A549 (cell line): ENCODE measurements around the gene KCNQ5. TPM values are rescaled to one million over a fixed set of nuclear protein-coding genes. Genes with fewer than 3 reads are reported as not detected.
A peak's percentile ranks its signal among the peaks of the same experiment; 100 is the strongest.

Experiments
- ATAC-seq, 2 experiments: fragments of 200-7000 bp in 1 of 2; fragments of >200 bp in 1 of 2; cut with Nextera tagmentation in 1 of 2; cut with Tn5 transposase in 1 of 2; 3 replicates each; pipeline versions ENCODE4 v1.8.0 to v1.9.1; 2018 to 2020; ENCODE audit warnings: mild to moderate bottlenecking in 1 of 2, moderate library complexity in 1 of 2
- CTCF ChIA-PET: fragments of 300-600 bp; sonication (Branson Sonifier 250); formaldehyde crosslinking; extraction: SDS; loops from one replicate; lab custom pipeline; 2021; ENCODE audit warnings: antibody characterized with exemption, inconsistent platforms; lab: Yijun Ruan, JAX
- POLR2A ChIA-PET: fragments of 350-600 bp; formaldehyde crosslinking; extraction: SDS; loops from one replicate; lab custom pipeline; 2021; ENCODE audit warnings: antibody characterized with exemption, inconsistent platforms; lab: Yijun Ruan, JAX
- DNase-seq, 2 experiments: peaks; one replicate each; pipeline versions ENCODE4 v3.0.0 to v3.0.0-alpha.2; 2011 to 2016; ENCODE audit warnings: low read depth in 1 of 2, low spot score in 1 of 2
- FAIRE-seq: peaks from 2 replicates; lab custom pipeline; 2011; peaks lifted over from hg19 to GRCh38; lab: Jason Lieb, UNC
- H3K27ac ChIP-seq, 2 experiments: fragments of >200 bp; sonication (Bioruptor Twin); formaldehyde crosslinking; 3 replicates each; pipeline ENCODE4 v1.5.1; 2016 to 2017
- H3K4me1 ChIP-seq: fragments of >200 bp; sonication (Bioruptor Twin); formaldehyde crosslinking; 3 replicates; pipeline ENCODE4 v1.6.1; 2016
- H3K4me2 ChIP-seq: fragments of >200 bp; sonication (Bioruptor Twin); formaldehyde crosslinking; 3 replicates; pipeline ENCODE4 v1.6.1; 2016
- H3K4me3 ChIP-seq: fragments of >200 bp; sonication (Bioruptor Twin); formaldehyde crosslinking; 3 replicates; pipeline ENCODE4 v1.5.1; 2016
- H3K9me3 ChIP-seq: fragments of >200 bp; sonication (Bioruptor Twin); formaldehyde crosslinking; 3 replicates; pipeline ENCODE4 v1.6.1; 2016
- BCL3 ChIP-seq: fragments of >200 bp; sonication (Bioruptor Twin); formaldehyde crosslinking; IDR thresholded peaks from 3 replicates; pipeline ENCODE4 v1.6.1; 2016
- CEBPB ChIP-seq, 2 experiments: fragments of >200 bp in 1 of 2; sonication (Bioruptor Twin) in 1 of 2; formaldehyde crosslinking in 1 of 2; IDR thresholded peaks; 2 replicates each; pipeline ENCODE4 v1.6.1; 2012 to 2016
- CHD2 ChIP-seq: fragments of 150-350 bp; IDR thresholded peaks from 2 replicates; pipeline ENCODE4 v1.6.1; 2014; ENCODE audit warnings: low read length; ENCODE audit not compliant: partially characterized antibody
- EHF ChIP-seq: fragments of 250-450 bp; sonication (Bioruptor Pico); IDR thresholded peaks from 2 replicates; pipeline ENCODE4 v1.5.0; 2020; ENCODE audit warnings: mild to moderate bottlenecking
- ELK1 ChIP-seq: fragments of 150-350 bp; IDR thresholded peaks from 2 replicates; pipeline ENCODE4 v1.6.1; 2014; ENCODE audit warnings: low read depth, mild to moderate bottlenecking, low read length
- GATA3 ChIP-seq: IDR thresholded peaks from 2 replicates; pipeline ENCODE4 v1.6.1; 2012; ENCODE audit warnings: borderline replicate concordance
- HOXB5 ChIP-seq: fragments of 250-450 bp; sonication (Bioruptor Pico); IDR thresholded peaks from 2 replicates; pipeline ENCODE4 v1.5.0; 2020; ENCODE audit warnings: mild to moderate bottlenecking, moderate library complexity
- JUNB ChIP-seq: fragments of >200 bp; sonication (Bioruptor Twin); formaldehyde crosslinking; IDR thresholded peaks from 2 replicates; pipeline ENCODE4 v1.6.1; 2016
- MAX ChIP-seq: IDR thresholded peaks from 2 replicates; pipeline ENCODE4 v1.6.1; 2012
- MYC ChIP-seq: IDR thresholded peaks from 2 replicates; pipeline ENCODE4 v1.6.1; 2012; ENCODE audit warnings: mild to moderate bottlenecking, inconsistent platforms, low read length, improper control_type of control experiment, borderline replicate concordance
- NR3C1 ChIP-seq: fragments of >200 bp; sonication (Bioruptor Twin); formaldehyde crosslinking; IDR thresholded peaks from 3 replicates; pipeline ENCODE4 v1.6.1; 2017
- POLR2A ChIP-seq: IDR thresholded peaks from 2 replicates; pipeline ENCODE4 v1.6.1; 2012; ENCODE audit warnings: mild to moderate bottlenecking, low read length
- POLR2AphosphoS2 ChIP-seq: conservative IDR thresholded peaks from 2 replicates; pipeline ENCODE4 v1.6.1; 2012; ENCODE audit warnings: low read length, improper control_type of control experiment, inconsistent platforms
- REST ChIP-seq: fragments of 200-600 bp; sonication (generic); IDR thresholded peaks from 2 replicates; pipeline ENCODE4 v1.6.1; 2016; ENCODE audit warnings: antibody characterized with exemption, mild to moderate bottlenecking, moderate library complexity
- SREBF2 ChIP-seq: fragments of 450-650 bp; IDR thresholded peaks from 2 replicates; pipeline ENCODE4 v1.6.1; 2014; ENCODE audit warnings: mild to moderate bottlenecking, moderate library complexity
- USF2 ChIP-seq: fragments of 450-650 bp; IDR thresholded peaks from 2 replicates; pipeline ENCODE4 v1.6.1; 2014; ENCODE audit warnings: antibody characterized with exemption
- WGBS: methylation state at CpG from one replicate; pipeline ENCODE4 v1.1.6; 2017; ENCODE audit errors: missing lambda C conversion rate; 5-methylcytosine and 5-hydroxymethylcytosine counted together
- polyA plus RNA-seq, 4 experiments: library from polyadenylated mRNA; depleted of rRNA in 3 of 4; stranded (reverse); fragments of >200 nt; fragmentation: RNase III in 1 of 4; extraction: RNeasy Plus Mini Kit Qiagen cat#74134 plus additional on column Dnase treatment in 1 of 4; gene quantifications; 2 replicates in 3 of 4; 3 replicates in 1 of 4; pipeline ENCODE4 v1.2.3, GENCODE V29; 2011 to 2017

KCNQ5 gene
- polyA plus RNA-seq, 2 of the 4 experiments (the other 2 are of a cell fraction), result 1.2 to 1.3 TPM

- no peaks in the 10 kb centered on the region for H3K9me3 ChIP-seq
- TF ChIP-seq ELK1 (no peak), GATA3 (peak; percentile 14; the same call in 1 of the 2 replicates), USF2 (no peak), JUNB (peak; percentile 53; the same call in 1 of the 2 replicates)
- TF ChIP-seq, all 56 proteins: peak for 2
- Histone ChIP-seq H3K4me3 (no peak overlapping the region), H3K4me2 (peak overlapping the region; percentile 22; the same call in 2 of the 3 replicates), H3K27ac (no peak overlapping the region), H3K4me1 (peaks cover 17% of the 10 kb centered on the region)
- DNase-seq (peak in 1 of 2 experiments; percentile 24), ATAC-seq (no peak; a peak in 1 of 6 replicates), FAIRE-seq (no peak)
- ChIA-PET POLR2A (no interaction called here), CTCF (no interaction called here)
- 0% methylated on average over 1 of the region's 1 CpG for WGBS
Observed at GRCh38 chr6:72968704-72969103, 346.8 kb downstream of the KCNQ5 start.

GRCh38 chr6:72969666-72970065, 347.8 kb downstream of the KCNQ5 start:
- FAIRE-seq (no peak), ATAC-seq (no peak), DNase-seq (no peak)

More at GRCh38 chr6:72969666-72970065, 347.8 kb downstream of the KCNQ5 start:
- ChIA-PET POLR2A (no interaction called here), CTCF (no interaction called here)
- Histone ChIP-seq H3K9me3 (no peaks in the 10 kb centered on the region), H3K4me2 (no peak overlapping the region), H3K27ac (no peak overlapping the region), H3K4me3 (no peak overlapping the region), H3K4me1 (peaks cover 10% of the 10 kb centered on the region)
- TF ChIP-seq NR3C1 (no peak), MYC (no peak), REST (no peak), MAX (no peak), EHF (CRISPR knock-in tag) (no peak), SREBF2 (no peak), CHD2 (no peak), CEBPB (IDR thresholded peaks at IDR 0.05) (no peak), POLR2A (no peak), HOXB5 (CRISPR knock-in tag) (no peak), BCL3 (no peak), GATA3 (no peak), POLR2AphosphoS2 (no peak)
- 23% methylated on average over 2 of the region's 2 CpGs for WGBS
